Heart right ventricle (tissue), 16 donors: ENCODE data around the gene CNOT8. TPM values are rescaled to one million over a fixed set of nuclear protein-coding genes. Genes with fewer than 3 reads are reported as not detected.

Experiments
- ATAC-seq, 8 donors: fragments of 200-7000 bp; cut with Tn5 transposase; one replicate each; pipeline ENCODE4 v1.9.1; 2020; ENCODE audit warnings: mild to moderate bottlenecking in 8 of 8, moderate library complexity in 8 of 8, moderate number of reproducible peaks in 1 of 8
- DNase-seq, 2 donors: peaks; one replicate each; pipeline ENCODE4 v3.0.0-alpha.2; 2020
- H3K27ac ChIP-seq, 10 donors: fragments of 200-600 bp; sonication (generic) in 2 of 10; one replicate each; pipeline versions ENCODE4 v1.5.0 to v1.8.0; 2020 to 2022; ENCODE audit warnings: mild to moderate bottlenecking in 3 of 10
- H3K27me3 ChIP-seq, 7 donors: fragments of 200-600 bp; one replicate each; pipeline ENCODE4 v1.8.0; 2021 to 2022; ENCODE audit warnings: mild to moderate bottlenecking in 2 of 7
- H3K36me3 ChIP-seq, 9 donors: fragments of 200-600 bp; sonication (generic) in 1 of 9; one replicate each; pipeline versions ENCODE4 v1.5.0 to v1.8.0; 2020 to 2022; ENCODE audit warnings: mild to moderate bottlenecking in 2 of 9
- H3K4me1 ChIP-seq, 9 donors: fragments of 200-600 bp; sonication (generic) in 1 of 9; one replicate each; pipeline versions ENCODE4 v1.5.0 to v1.8.0; 2020 to 2022; ENCODE audit warnings: mild to moderate bottlenecking in 4 of 9
- H3K4me3 ChIP-seq, 10 donors: fragments of 200-600 bp; sonication (generic) in 2 of 10; one replicate each; pipeline versions ENCODE4 v1.5.0 to v1.8.0; 2020 to 2022; ENCODE audit warnings: mild to moderate bottlenecking in 7 of 10, moderate library complexity in 2 of 10
- H3K9me3 ChIP-seq, 11 donors: fragments of 200-600 bp in 10 of 11; sonication (generic) in 2 of 11; one replicate each; pipeline versions ENCODE4 v1.5.0 to v1.8.0; 2013 to 2022; ENCODE audit warnings: mild to moderate bottlenecking in 2 of 11, control low read depth in 1 of 11, moderate library complexity in 1 of 11
- WGBS, 2 donors: extraction: QIAGEN DNeasy Blood & Tissue Kit; methylation state at CpG; one replicate each; pipeline ENCODE4 v1.1.7; 2013; ENCODE audit warnings: inconsistent platforms in 1 of 2; 5-methylcytosine and 5-hydroxymethylcytosine counted together
- intact Hi-C, 10 donors: fragments of 100-400 bp; cut with DNase I; formaldehyde crosslinking; loops; one replicate each; pipeline versions ENCODE4 v1.11.1 to v1.14.2; 2022
- polyA plus RNA-seq, 2 donors: library from polyadenylated mRNA; stranded (reverse); fragments of 200-250 nt; gene quantifications; one replicate each; pipeline ENCODE4 v1.2.3, GENCODE V29; 2013
- total RNA-seq, 10 donors: library from RNA; stranded (reverse); fragmentation: NEBNext Ultra II Directional in 3 of 10; extraction: Animal tissue kit (Norgen Biotek cat#: 25700) in 3 of 10; gene quantifications; one replicate each; pipeline versions ENCODE4 v1.2.1 to v1.2.4, GENCODE V29; 2021 to 2023
- TF ChIP-seq, protein P1 (sequence below), 9 donors: fragments of 200-600 bp; sonication (generic) in 2 of 9; IDR thresholded peaks; one replicate each; pipeline versions ENCODE4 v1.5.0 to v1.8.0; 2021 to 2022; ENCODE audit warnings: antibody characterized with exemption in 9 of 9, mild to moderate bottlenecking in 5 of 9, moderate library complexity in 1 of 9
- donor health status: Arrhythmogenic right ventricular cardiomyopathy.
- donor health status: ischemic (EF 13 %, LVEDD 7.1; RV severe dilation, severe dysfunction).
- donor health status: healthy with polysubstance abuse.
- donor health status: DM: no; HTN: yes; CAD: no.
- donor health status: DM: no; HTN: no; CAD: no.
- donor health status: ischemic (EF 25% LVEDD 6.9; RV normal size, moderate dysfunction).
- donor health status: ischemic (EF 25% LVEDD 5.7; RV mildly dilated, moderate dysfunction).
- donor health status: healthy.
- donor health status: DM: yes; HTN: yes; CAD: no.
- donor health status: Ischemic cardiomyopathy.
- donor health status: ischemic (EF 35%, LVEDD 5.7; RV mildly dilated, moderate dysfunction).
- donor health status: nonischemic (EF 11% LVEDD 7.7; RV severe dilation, severe dysfunction).
- donor health status: DM: yes; HTN: yes; CAD: no.
- donor health status: PGD.
- donor health status: ischemic (EF 29% LVEDD 5.4; RV normal size, mild dysfunction).
- donor health status: nonischemic (EF 23%, LVEDD 6.1; RV moderate dilation, normal function).

Gene CNOT8
- total and polyA plus RNA-seq, 12 donors = 20.9 to 29.8 (median 22.1) TPM

GRCh38 chr5:154896562-154897165 lies 38.2 kb downstream of the CNOT8 start:
- ATAC-seq = no peak
- no peaks in the 10 kb centered on the region for H3K9me3 ChIP-seq
- intact Hi-C loops = no loop called here
- TF ChIP-seq, protein P1, sequence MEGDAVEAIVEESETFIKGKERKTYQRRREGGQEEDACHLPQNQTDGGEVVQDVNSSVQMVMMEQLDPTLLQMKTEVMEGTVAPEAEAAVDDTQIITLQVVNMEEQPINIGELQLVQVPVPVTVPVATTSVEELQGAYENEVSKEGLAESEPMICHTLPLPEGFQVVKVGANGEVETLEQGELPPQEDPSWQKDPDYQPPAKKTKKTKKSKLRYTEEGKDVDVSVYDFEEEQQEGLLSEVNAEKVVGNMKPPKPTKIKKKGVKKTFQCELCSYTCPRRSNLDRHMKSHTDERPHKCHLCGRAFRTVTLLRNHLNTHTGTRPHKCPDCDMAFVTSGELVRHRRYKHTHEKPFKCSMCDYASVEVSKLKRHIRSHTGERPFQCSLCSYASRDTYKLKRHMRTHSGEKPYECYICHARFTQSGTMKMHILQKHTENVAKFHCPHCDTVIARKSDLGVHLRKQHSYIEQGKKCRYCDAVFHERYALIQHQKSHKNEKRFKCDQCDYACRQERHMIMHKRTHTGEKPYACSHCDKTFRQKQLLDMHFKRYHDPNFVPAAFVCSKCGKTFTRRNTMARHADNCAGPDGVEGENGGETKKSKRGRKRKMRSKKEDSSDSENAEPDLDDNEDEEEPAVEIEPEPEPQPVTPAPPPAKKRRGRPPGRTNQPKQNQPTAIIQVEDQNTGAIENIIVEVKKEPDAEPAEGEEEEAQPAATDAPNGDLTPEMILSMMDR (IDR thresholded peaks at IDR 0.05) = no peak
- no peak for DNase-seq
- H3K4me3 ChIP-seq = no peak overlapping the region
- H3K36me3 ChIP-seq = peaks cover 0 to 100% (median 59%) of the 10 kb centered on the region in 9 donors
- H3K4me1 ChIP-seq = no peaks in the 10 kb centered on the region
- no peaks in the 10 kb centered on the region for H3K27me3 ChIP-seq
- no peak overlapping the region for H3K27ac ChIP-seq

DNA sequence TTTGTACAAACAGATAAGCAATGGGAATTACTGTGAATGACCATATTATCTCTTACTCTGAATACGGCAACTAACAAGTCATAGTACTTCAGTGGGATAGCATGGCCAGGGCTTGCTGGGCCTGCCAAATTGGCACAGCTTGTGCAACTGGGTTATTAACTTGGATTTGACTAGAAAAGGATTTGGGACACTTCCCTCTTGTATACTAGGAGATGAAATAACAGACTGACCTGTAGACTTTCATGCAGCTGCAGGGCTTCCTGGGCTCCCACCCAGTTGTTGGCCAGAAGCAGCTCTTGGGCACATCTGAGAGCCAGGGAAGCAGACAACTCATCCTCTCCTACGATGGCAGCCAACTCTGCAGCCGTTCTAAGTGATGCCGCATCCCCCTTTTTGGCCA lies 39.8 kb downstream of the CNOT8 start:
- peak in 2 of 8 donors; percentile 37 to 47 for ATAC-seq

GRCh38 chr5:154899151-154899816 lies 40.9 kb downstream of the CNOT8 start:
- no peak overlapping the region for H3K27ac ChIP-seq
- DNase-seq = no peak
- intact Hi-C loops = no loop called here

More for the DNA sequence above, 39.8 kb downstream of the CNOT8 start:
- intact Hi-C loops = no loop called here
- no peaks in the 10 kb centered on the region for H3K9me3 ChIP-seq
- H3K4me3 ChIP-seq = no peak overlapping the region
- TF ChIP-seq, protein P1 (IDR thresholded peaks at IDR 0.05) = no peak
- 84 to 88% methylated on average over 4 of the region's 4 CpGs for WGBS, 2 donors
- peaks cover 0 to 100% (median 63%) of the 10 kb centered on the region in 9 donors for H3K36me3 ChIP-seq
- no peaks in the 10 kb centered on the region for H3K27me3 ChIP-seq
- no peak overlapping the region for H3K27ac ChIP-seq
- no peak for DNase-seq
- no peaks in the 10 kb centered on the region for H3K4me1 ChIP-seq

DNA sequence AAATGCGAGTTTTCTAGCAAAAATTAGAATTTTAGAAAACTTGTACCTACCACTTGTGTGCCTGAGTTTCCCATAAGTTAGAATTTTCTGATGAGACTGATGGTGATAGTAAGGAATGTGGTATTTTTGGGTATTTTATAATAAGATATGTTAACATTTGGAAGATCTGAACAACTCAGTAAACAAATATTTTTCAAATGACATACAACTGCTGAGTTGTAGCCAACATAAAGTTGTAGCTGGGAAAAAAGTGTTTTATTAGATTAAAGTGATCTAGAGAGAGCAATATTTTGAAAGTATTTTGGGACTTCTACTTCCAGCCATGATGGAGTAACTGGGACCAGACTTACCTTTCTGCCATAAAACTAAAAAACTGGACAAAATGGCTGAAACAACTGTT lies 41.6 kb downstream of the CNOT8 start:
- peaks cover 0 to 100% (median 57%) of the 10 kb centered on the region in 9 donors for H3K36me3 ChIP-seq
- H3K27ac ChIP-seq = no peak overlapping the region
- 93% methylated on average over 1 of the region's 1 CpG for WGBS, 2 donors
- TF ChIP-seq, protein P1 (IDR thresholded peaks at IDR 0.05) = no peak
- H3K27me3 ChIP-seq = no peaks in the 10 kb centered on the region
- no peaks in the 10 kb centered on the region for H3K9me3 ChIP-seq
- no peak overlapping the region for H3K4me3 ChIP-seq
- no peak for ATAC-seq
- H3K4me1 ChIP-seq = no peaks in the 10 kb centered on the region
- intact Hi-C loops = no loop called here
- no peak for DNase-seq

More at GRCh38 chr5:154899151-154899816, 40.9 kb downstream of the CNOT8 start:
- Histone ChIP-seq H3K4me3 (no peak overlapping the region), H3K36me3 (peaks cover 0 to 100% (median 59%) of the 10 kb centered on the region in 9 donors), H3K9me3 (no peaks in the 10 kb centered on the region), H3K27me3 (no peaks in the 10 kb centered on the region), H3K4me1 (no peaks in the 10 kb centered on the region)
- ATAC-seq = peak in 1 of 8 donors; percentile 63
- WGBS, 2 donors = 91 to 96% methylated on average over 9 of the region's 9 CpGs
- TF ChIP-seq, protein P1 (IDR thresholded peaks at IDR 0.05) = no peak
